NOMO-1 (cell line): ENCODE results near the gene RBPJ.

Experiments
- DNase-seq, 2 experiments: peaks; one replicate each; lab custom pipeline; 2025; ENCODE audit not compliant: unreplicated experiment in 2 of 2; lab: John Stamatoyannopoulos, UW

RBPJ gene

DNA sequence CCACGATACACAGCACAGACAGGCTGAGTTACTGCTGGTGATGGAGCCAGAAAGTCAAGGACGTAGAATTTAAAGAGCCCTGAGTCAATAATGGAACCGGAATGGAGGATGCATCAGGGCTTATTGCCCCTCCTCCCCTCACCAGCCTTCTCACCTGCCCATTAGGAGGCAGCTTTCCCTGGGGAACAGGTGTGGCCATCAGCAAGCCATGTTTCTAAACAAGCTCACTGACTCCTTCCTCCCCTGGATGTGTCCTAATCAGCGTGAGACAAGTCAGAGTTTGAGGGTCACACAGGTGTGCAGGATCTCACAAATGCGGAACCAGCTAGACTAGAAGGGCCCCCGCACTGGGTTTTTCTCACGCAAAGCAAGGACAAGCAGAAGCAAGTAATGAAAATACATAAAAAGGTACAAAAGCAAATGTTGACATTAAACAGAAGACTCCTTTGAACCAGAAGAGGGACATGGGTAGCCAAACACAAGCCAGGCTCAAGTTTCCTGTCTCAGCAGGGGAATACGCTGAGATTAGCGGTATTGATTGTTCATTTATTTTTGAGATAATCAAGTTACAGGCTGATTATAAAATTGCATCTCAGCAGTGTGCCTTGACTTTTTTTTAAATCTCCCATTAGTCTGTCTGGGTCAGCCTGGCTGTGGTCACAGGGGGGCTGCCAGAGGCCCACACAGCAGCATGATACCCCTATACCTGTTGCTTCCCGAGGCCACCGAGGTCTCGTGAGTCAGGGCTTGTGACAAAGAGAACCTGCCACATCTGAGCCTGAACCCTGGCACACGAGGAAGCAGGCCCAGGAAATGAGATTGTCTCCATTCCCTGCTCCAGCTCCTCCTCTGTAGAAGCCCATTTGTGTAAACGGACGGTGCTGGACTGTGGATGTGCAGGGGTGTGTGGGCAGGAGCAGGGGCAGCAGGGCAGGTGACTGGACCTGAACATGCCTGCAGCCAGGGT, 132.0 kb downstream of the RBPJ start:
- DNase-seq = no peak

GRCh38 chr4:26454961-26455360, 134.1 kb downstream of the RBPJ start:
- DNase-seq = no peak

- no peak for DNase-seq
Observed at GRCh38 chr4:26455571-26455970, 134.8 kb downstream of the RBPJ start.

DNA sequence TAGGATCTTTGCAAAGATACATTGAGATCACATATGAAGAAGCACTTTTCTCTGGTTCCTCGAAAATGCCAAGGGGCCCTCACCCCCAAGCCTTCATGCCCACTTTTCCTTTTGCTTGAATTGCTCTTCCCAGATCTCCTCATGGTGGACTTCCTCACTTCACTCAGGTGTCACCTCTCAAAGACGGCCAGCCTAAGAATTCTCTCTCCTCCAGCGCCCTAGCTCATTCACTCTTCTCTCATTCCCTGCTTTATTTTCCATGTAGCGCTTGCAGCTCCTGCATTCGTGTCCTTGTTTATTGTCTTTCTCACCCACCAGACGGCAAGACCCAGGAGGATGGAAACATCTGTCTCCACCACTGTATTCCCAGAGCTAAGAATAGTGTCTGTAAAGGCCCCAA, 136.6 kb downstream of the RBPJ start:
- no peak for DNase-seq

DNA sequence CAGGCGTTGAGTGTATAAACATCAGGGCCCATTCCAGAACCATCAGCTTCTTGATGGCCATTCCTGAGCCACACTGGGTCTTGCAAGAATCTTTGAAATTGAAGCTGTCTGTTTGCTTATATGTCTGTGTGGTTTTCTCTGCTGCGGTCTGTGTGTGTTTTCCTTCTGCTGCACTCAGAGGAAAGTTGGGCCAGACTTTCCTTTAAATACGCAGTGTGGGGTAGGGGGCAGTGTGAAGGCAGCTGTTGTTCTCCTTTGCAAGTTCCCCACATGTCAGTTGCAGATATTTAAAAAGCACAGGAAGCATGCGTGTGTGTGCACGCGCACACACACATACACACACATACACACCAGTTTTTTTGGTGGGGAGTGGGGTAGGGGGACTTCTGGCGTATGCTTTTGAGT, 137.3 kb downstream of the RBPJ start:
- peak; percentile 17 to 53 for DNase-seq

GRCh38 chr4:26459054-26459755, 138.4 kb downstream of the RBPJ start:
- DNase-seq = peak; percentile 28 to 69

DNA sequence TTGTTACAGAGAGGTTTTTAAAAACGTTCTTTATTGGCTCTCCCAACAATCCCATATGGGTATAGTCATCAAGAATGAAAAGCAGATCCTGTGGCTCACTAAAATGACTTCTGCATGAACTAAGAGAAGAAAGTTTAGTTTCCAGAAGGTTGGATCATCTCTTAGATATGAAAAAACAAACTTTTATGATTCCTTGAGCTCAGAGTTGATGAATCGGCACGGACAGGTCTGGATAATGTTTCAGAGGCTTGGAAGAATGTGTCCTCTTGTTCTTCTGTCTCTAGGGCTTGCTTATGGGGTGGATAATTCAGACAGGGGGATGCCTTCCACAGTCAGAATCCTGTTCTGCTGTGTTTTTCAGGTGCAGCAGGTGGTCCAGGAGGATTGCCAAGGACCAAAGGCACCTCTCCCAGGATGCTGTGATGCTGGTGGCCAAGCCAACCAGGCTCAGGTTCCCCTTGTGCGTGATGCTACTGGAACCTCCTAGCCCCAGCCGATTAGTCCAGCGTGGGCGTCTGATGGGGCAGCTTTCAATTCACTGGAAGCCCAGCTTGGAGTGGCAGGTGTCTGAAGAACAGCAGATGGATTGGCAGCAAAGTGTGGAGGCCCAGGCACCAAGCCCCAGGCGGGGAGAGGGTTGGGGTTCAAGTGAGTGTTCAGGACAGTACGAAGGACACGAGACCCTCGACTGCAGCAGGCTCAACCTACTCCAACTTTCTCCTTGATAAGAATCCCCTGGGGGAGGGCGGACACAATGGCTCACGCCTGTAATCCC, 139.1 kb downstream of the RBPJ start:
- DNase-seq = no peak

DNA sequence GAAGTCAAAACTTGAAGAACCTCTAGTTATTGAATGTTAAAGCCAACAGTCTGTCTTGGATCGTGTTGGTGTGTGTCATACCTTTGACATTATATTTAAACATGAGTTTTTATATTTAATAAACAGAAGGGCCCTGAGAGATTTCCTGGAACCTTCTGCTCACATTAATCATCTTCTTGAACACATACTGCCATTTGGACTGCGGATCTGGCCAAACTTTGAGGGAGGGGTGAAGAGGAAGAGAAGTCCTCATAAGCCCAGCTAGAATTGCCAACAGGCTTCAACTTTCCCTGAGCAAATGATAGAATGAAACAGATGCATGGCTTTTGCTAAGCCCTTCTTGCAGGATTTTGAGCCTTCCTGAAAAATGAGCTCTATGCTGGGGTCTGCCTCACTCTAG, 142.1 kb downstream of the RBPJ start:
- no peak for DNase-seq

DNA sequence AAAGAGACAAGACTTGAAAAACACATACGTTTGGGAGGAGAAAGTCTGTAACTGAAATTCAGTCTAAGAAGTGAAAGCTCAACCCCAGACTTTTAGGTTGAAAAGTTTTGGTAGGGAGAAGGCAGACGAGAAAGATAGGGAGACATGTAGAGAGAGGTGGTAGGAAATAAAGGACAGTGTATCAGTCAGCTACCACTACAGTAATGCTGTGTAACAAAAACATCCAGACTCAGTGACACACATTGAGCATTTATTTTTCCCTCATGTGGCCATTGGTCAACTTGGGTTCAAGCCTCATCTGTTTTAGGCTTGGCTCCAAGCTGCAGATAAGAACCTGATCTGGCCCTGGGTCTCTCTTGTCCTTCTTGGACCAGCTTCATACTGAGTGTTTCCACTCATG, 142.6 kb downstream of the RBPJ start:
- DNase-seq = no peak

DNA sequence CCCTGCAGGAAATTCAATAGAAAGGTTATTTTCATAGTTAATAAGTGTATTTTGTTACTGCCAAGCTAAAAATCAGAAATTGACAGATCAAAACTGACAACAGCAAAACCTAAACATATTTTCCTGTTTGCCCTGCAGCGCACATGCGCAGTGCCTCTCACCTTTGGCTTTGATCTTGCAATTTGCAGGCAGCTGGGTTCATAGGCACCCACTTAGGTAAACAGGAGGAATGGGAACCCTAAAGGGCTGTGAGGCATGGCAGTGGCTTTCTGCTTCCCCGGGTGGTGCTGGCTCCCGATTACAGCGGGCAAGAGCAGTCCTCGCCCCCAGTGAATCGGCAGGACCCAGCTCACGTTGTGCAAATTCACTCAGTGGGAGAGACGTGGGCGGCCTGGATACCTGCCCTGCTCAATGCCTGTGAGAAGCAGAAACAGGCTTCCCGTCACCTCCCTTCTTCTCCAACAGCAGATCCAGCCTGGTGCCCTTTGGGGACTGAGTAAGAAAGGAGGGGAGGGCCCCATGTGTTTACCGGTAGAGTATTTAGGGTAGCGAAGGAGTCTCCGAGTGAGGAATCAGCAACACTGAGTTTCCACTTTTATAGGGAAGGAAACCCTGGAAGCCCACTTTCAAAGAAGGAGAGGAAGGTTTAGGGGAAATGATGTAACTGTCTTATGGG, 143.7 kb downstream of the RBPJ start:
- DNase-seq = no peak

GRCh38 chr4:26466578-26467270, 145.9 kb downstream of the RBPJ start:
- no peak for DNase-seq

DNA sequence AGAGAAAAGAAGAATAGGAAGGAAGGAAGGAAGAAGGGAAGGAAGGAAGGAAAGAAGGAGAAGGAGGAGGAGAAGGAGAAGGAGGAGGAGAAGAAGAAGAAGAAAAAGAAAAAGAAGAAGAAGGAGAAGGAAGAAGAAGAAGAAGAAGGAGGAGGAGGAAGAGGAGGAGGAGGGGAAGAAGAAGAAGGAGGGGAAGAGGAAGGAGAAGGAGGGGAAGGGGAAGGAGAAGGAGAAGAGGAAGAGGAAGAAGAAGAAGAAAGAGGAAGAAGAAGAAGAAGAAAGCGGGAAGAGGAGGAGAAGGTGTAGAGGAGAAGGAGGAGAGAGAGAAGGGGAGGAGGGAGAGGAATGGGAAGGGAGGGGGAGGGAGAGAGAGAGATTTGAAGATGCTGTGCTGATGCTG, 146.9 kb downstream of the RBPJ start:
- no peak for DNase-seq

- DNase-seq = no peak
Observed at GRCh38 chr4:26468283-26468949, 147.6 kb downstream of the RBPJ start.

GRCh38 chr4:26468977-26469376, 148.2 kb downstream of the RBPJ start:
- DNase-seq = no peak

DNA sequence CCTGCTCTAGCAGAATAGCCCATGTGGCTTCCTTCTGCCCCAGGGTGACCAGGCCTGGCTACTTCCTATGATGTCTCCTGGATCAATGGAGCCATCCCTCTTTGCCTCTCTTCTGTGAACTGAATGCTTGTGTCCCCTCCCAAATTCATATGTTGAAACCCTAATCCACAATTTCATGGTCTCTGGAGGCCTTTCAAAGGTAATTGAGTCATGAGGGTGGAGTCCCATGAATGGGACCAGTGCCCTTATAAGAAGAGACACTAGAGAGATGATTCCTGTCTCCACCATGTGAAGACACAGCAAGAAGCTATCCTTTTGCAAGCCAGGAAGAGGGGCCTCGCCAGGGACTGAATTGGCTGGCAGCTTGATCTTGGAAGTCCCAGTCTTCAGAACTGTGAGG, 151.1 kb downstream of the RBPJ start:
- DNase-seq = no peak

DNA sequence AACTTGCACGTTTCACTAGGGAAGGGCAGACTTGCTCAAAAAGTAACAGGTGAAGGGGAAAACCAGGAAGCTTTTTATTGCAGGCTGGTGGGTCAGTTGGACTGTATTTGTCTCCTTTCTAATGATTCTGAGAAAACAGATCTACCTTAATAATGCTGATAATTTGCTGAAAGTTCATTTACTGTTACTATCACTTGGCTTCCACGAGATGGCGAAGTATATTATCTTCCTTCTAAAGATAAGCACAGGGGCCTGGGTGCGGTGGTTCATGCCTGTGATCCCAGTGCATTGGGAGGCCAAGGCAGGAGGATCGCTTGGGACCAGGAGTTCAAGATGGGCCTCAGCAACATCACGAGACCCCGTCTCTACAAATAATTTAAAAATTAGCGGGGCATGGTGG, 153.1 kb downstream of the RBPJ start:
- no peak for DNase-seq

- DNase-seq = no peak
Observed at GRCh38 chr4:26474551-26474950, 153.7 kb downstream of the RBPJ start.

DNA sequence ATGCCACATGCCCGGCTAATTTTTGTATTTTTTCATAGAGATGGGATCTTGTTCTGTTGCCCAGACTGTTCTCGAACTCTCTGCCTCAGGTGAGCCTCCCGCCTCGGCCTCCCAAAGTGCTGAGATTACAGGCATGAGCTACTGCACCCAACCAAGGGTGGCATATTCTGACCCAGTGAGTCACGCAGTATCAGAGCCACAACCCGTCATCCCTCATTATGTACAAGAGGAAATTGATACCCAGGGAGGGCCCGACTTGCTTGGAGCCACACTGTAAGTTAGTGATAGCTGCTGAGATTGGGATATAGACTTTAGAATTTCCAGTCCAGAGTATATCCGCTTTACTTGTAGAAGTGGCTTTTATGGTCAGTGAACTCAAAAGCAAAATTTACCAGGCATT, 154.9 kb downstream of the RBPJ start:
- no peak for DNase-seq

GRCh38 chr4:26476545-26476944, 155.7 kb downstream of the RBPJ start:
- DNase-seq = no peak

DNA sequence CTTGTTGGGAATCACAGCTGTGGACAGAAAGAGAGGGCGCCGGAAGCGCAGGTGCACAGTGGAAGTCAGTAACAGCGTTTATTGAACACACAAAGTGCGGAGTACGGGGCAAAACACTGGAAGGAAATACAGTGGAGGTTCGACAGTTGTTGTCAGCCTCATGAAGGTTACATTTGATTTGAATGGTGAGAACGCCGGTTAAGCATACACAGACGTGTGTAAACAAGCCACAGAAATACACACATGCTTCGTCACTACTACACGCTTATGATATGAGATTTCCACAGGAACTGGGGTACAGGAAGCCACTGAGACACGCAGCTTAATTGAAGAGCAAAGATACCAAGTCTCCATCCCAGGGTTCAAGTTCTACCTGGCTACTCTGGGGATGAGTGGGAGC, 157.5 kb downstream of the RBPJ start:
- no peak for DNase-seq
